Endothelial cell of umbilical vein (primary cell): ENCODE measurements around the gene PPP2R2C.

Experiments used
- EZH2 ChIP-seq: IDR thresholded peaks from 2 replicates; pipeline ENCODE4 v1.6.1; 2012; ENCODE audit warnings: borderline replicate concordance, low read depth, mild to moderate bottlenecking, moderate library complexity, low read length, inconsistent platforms; ENCODE audit not compliant: severe bottlenecking
- JUN ChIP-seq: IDR thresholded peaks from 2 replicates; pipeline ENCODE4 v1.6.1; 2011; ENCODE audit warnings: borderline replicate concordance, low read depth; ENCODE audit not compliant: insufficient read length, insufficient read depth
- POLR2A ChIP-seq: IDR thresholded peaks from 2 replicates; pipeline ENCODE4 v1.6.1; 2012; ENCODE audit warnings: low read depth, mild to moderate bottlenecking, control low read depth, low read length
- POLR2AphosphoS5 ChIP-seq: IDR thresholded peaks from 2 replicates; pipeline ENCODE4 v1.6.1; 2012; ENCODE audit warnings: low read depth, mild to moderate bottlenecking, control low read depth, low read length, moderate library complexity; ENCODE audit not compliant: insufficient read depth
- TF ChIP-seq, protein P1 (sequence below), 2 donors: IDR thresholded peaks; 1 replicate in 1 of 2; 2 replicates in 1 of 2; pipeline ENCODE4 v1.5.1; 2011; ENCODE audit warnings: low read length in 2 of 2, mild to moderate bottlenecking in 2 of 2, moderate library complexity in 2 of 2, control low read depth in 1 of 2, inconsistent platforms in 1 of 2, low read depth in 1 of 2; ENCODE audit not compliant: insufficient read depth in 1 of 2; ENCODE audit errors: extremely low read depth in 1 of 2

- no peak for TF ChIP-seq EZH2
- TF ChIP-seq, protein P1, sequence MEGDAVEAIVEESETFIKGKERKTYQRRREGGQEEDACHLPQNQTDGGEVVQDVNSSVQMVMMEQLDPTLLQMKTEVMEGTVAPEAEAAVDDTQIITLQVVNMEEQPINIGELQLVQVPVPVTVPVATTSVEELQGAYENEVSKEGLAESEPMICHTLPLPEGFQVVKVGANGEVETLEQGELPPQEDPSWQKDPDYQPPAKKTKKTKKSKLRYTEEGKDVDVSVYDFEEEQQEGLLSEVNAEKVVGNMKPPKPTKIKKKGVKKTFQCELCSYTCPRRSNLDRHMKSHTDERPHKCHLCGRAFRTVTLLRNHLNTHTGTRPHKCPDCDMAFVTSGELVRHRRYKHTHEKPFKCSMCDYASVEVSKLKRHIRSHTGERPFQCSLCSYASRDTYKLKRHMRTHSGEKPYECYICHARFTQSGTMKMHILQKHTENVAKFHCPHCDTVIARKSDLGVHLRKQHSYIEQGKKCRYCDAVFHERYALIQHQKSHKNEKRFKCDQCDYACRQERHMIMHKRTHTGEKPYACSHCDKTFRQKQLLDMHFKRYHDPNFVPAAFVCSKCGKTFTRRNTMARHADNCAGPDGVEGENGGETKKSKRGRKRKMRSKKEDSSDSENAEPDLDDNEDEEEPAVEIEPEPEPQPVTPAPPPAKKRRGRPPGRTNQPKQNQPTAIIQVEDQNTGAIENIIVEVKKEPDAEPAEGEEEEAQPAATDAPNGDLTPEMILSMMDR (IDR thresholded peaks at IDR 0.05; ENCODE audit: extremely low read depth in 1 of 2, insufficient read depth in 1 of 2, low read depth in 1 of 2, low read length in 2 of 2), result no peak
- no peak for TF ChIP-seq POLR2AphosphoS5
- no peak for TF ChIP-seq JUN
- no peak for TF ChIP-seq POLR2A
Measured at GRCh38 chr4:6487466-6487865, 15.1 kb upstream of the PPP2R2C start.
